Activated CD8-positive, alpha-beta T cell treated with anti-CD3 and anti-CD28 coated beads, Interleukin-2, amount 10 ng/mL, durations not matched to agents 7 days and 5 days (primary cell): ENCODE measurements around the gene GAD1. TPM values are rescaled to one million over a fixed set of nuclear protein-coding genes. Genes with fewer than 3 reads are reported as not detected.

ENCODE experiments used
- ATAC-seq: fragments of 150-1000 bp; cut with Tn5 transposase; one replicate; pipeline ENCODE4 v1.10.0; 2021; ENCODE audit warnings: moderate library complexity
- CTCF ChIA-PET: fragments of 350-600 bp; sonication (Branson Sonifier 250); formaldehyde crosslinking; loops from one replicate; lab custom pipeline; 2021; ENCODE audit warnings: antibody characterized with exemption; lab: Charles Lee
- POLR2A ChIA-PET: fragments of 350-600 bp; sonication (Branson Sonifier 250); formaldehyde crosslinking; loops from one replicate; lab custom pipeline; 2021; ENCODE audit warnings: antibody characterized with exemption; lab: Charles Lee
- DNase-seq: peaks from one replicate; pipeline ENCODE4 v3.0.0-alpha.2; 2020
- H3K27ac Mint-ChIP-seq: one replicate; pipeline ENCODE4 v1.8.0; 2021; ENCODE audit warnings: mild to moderate bottlenecking, mixed read lengths
- H3K27me3 Mint-ChIP-seq: one replicate; pipeline ENCODE4 v1.8.0; 2021; ENCODE audit warnings: low read depth, mixed read lengths
- H3K36me3 Mint-ChIP-seq: one replicate; pipeline ENCODE4 v1.8.0; 2021; ENCODE audit warnings: low read depth, mixed read lengths
- H3K4me1 Mint-ChIP-seq: one replicate; pipeline ENCODE4 v1.8.0; 2021; ENCODE audit warnings: low read depth, mixed read lengths
- H3K4me3 Mint-ChIP-seq: one replicate; pipeline ENCODE4 v1.8.0; 2021; ENCODE audit warnings: mild to moderate bottlenecking, mixed read lengths
- H3K9me3 Mint-ChIP-seq: one replicate; pipeline ENCODE4 v1.8.0; 2022; ENCODE audit warnings: mixed read lengths; ENCODE audit not compliant: insufficient read depth
- total RNA-seq, 2 experiments: library from RNA; stranded (reverse); gene quantifications; one replicate each; pipeline ENCODE4 v1.2.3, GENCODE V29; 2021

The GAD1 gene
- total RNA-seq, 2 experiments from 2014 or later = 1.6 to 2.2 TPM

DNA sequence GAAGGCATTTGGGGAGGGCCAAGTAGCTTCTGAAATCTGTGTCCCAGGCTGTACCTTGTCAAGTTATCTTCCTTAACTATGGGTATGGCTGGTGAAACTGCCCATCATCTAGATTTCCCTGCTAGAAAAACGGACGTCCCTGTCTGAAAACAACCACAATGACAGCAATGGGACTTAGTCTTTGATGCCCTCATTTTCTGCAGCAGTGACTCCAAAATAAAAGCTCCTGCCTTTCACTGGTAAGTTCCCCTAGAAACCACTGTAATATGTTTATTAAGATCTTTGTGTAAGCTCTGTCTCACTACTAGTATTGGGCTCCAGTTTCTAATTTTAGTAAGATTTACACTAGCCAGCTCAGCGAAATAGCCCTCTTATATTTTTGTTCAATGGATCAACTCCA lies 65.2 kb downstream of the GAD1 start:
- ChIA-PET POLR2A (interaction anchor here (1.5 kb wide), 1 partner anchor 47 kb away, joined by 3 read pairs; the partner anchor contains the start of gene GORASP2), CTCF (interaction anchor here (0.9 to 2.7 kb wide), 3 partner anchors 9 to 59 kb away, joined by 3 to 16 read pairs (median 4); no protein-coding TSS in a partner anchor)
- Mint-ChIP-seq H3K27me3 (peaks cover 25% of the 10 kb centered on the region), H3K4me3 (no peak overlapping the region), H3K4me1 (peaks cover 10% of the 10 kb centered on the region), H3K36me3 (no peaks in the 10 kb centered on the region), H3K27ac (no peak overlapping the region), H3K9me3 (no peaks in the 10 kb centered on the region)
- DNase-seq (no peak), ATAC-seq (no peak)

DNA sequence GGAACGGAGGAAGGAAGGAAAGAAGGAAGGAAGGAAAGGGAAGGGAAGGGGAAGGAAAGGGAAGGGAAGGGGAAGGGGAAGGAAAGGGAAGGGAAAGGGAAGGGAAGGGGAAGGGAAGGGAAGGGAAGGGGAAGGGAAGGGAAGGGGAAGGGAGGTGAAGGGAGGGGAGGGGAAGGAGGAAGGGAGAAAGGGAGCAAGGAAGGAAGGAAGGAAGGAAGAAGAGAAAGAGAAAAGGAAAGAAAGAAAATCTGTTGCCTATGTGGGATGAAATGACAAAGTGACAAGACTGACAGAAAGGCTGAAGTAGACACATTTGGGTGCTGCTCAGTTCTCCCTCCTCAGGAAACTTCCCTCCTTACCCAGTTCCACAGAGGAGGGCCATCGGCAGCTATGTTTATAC lies 66.1 kb downstream of the GAD1 start:
- Mint-ChIP-seq H3K9me3 (no peaks in the 10 kb centered on the region), H3K36me3 (no peaks in the 10 kb centered on the region), H3K27ac (no peak overlapping the region), H3K27me3 (peaks cover 29% of the 10 kb centered on the region), H3K4me1 (peaks cover 10% of the 10 kb centered on the region), H3K4me3 (no peak overlapping the region)
- DNase-seq (no peak), ATAC-seq (no peak)
- CTCF ChIA-PET = interaction anchor here (2.7 kb wide), 1 partner anchor 10 kb away, joined by 16 read pairs; no protein-coding TSS in a partner anchor
- POLR2A ChIA-PET = no interaction called here

DNA sequence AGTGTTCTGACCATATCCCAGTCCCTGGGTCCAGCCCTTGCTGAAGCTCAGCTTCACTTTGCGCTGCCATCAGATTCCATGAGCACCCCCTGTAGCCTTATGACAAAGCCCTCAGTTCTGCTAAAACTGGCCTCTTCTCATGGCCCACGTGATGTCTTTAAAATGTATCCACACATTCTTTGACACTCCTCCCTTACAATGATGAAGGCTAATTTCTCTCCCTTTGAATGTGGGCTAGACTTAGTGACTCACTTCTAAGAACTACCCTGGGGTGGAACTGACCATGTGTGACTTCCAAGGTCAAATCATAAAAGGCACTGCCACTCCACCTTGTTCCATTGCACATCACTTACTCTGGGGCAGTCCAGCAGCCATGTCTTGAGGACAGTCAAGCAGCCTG lies 67.0 kb downstream of the GAD1 start:
- peaks cover 32% of the 10 kb centered on the region for H3K27me3 Mint-ChIP-seq
- H3K4me1 Mint-ChIP-seq = peaks cover 2% of the 10 kb centered on the region
- ChIA-PET CTCF (interaction anchor here (3.3 kb wide), 1 partner anchor 10 kb away, joined by 21 read pairs; no protein-coding TSS in a partner anchor), POLR2A (no interaction called here)
- no peaks in the 10 kb centered on the region for H3K9me3 Mint-ChIP-seq
- no peak for ATAC-seq
- no peak overlapping the region for H3K4me3 Mint-ChIP-seq
- no peak for DNase-seq
- H3K27ac Mint-ChIP-seq = no peak overlapping the region
- no peaks in the 10 kb centered on the region for H3K36me3 Mint-ChIP-seq

DNA sequence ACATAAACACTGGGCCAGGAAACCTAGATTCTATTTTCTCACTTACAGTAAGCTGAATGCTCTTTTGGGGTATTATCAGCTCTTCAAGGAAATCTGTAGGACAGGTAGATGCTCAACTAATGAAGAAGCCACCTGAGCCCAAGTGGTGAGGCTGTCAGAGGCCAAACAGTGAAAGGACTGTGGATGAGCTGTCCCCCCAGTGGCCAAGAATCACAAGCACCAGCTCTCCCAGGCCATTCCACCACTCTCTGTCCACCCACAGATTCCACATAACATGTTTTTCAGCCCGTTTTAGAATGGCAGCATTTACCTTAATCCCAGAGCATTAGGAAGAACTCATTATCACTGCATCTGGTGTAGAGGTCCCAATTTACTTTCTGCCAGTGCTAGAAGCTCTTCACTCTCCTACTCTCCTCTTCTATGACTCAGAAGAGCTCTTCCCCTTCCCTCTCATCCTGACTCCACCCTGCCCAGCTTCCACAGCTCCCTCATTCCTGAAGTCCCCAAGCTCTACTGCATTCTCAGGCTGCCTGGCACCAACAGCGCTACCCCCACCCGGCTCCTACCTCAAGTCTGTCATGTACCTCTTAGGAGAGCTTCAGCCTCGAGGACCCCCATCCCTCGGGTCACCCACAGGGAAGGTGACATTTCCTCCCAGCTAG lies 68.6 kb downstream of the GAD1 start:
- ChIA-PET POLR2A (interaction anchor here (1.2 kb wide), 1 partner anchor 9 kb away, joined by 3 read pairs; no protein-coding TSS in a partner anchor), CTCF (interaction anchor here (0.6 to 3.3 kb wide), 2 partner anchors 12 to 39 kb away, joined by 4 to 21 read pairs; no protein-coding TSS in a partner anchor)
- H3K4me1 Mint-ChIP-seq = no peaks in the 10 kb centered on the region
- ATAC-seq (no peak), DNase-seq (no peak)
- H3K27ac Mint-ChIP-seq = no peak overlapping the region
- H3K4me3 Mint-ChIP-seq = no peak overlapping the region
- H3K27me3 Mint-ChIP-seq = peaks cover 33% of the 10 kb centered on the region
- H3K9me3 Mint-ChIP-seq = no peaks in the 10 kb centered on the region
- H3K36me3 Mint-ChIP-seq = no peaks in the 10 kb centered on the region

DNA sequence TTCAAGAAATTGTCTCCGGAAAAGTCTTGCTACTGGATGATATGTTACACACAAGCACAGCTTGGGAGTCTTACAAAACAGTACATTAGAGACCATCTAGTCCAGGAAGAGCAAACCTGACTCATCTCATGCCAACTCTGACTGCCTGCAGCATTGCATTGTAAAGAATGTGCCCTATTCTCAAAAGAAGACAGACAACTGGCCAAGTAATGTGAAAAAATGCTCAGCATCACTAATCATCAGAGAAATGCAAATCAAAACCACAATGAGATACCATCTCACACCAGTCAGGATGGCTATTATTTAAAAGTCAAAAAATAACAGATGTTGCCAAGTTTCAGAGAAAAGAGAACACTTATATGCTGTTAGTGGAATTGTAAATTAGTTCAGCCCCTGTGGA lies 69.7 kb downstream of the GAD1 start:
- DNase-seq = no peak
- Mint-ChIP-seq H3K27me3 (peaks cover 32% of the 10 kb centered on the region), H3K4me1 (no peaks in the 10 kb centered on the region), H3K36me3 (no peaks in the 10 kb centered on the region), H3K4me3 (no peak overlapping the region), H3K9me3 (no peaks in the 10 kb centered on the region), H3K27ac (no peak overlapping the region)
- POLR2A ChIA-PET = no interaction called here
- no peak for ATAC-seq
- CTCF ChIA-PET = interaction anchor here (3.3 kb wide), 1 partner anchor 13 kb away, joined by 21 read pairs; no protein-coding TSS in a partner anchor

DNA sequence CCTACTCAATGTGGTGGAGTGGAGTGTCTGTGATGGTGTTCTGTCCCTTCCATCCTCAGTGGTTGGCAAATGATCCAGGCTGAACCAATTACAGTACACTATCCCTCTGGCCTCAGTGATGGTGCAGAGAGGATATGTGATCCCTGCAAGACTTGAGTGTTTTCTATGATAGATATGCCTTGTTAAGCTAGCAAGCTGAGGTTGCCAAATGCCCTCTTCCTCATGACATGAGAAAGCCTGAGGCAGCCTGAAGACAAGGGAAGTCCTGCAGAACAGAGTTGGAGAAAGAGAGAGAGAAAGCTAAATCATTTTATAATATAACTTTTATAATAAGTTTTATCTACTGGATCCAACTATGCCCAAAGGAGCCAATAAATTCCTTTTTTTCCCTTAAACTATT lies 70.8 kb downstream of the GAD1 start:
- no peaks in the 10 kb centered on the region for H3K36me3 Mint-ChIP-seq
- ChIA-PET CTCF (no interaction called here), POLR2A (no interaction called here)
- no peaks in the 10 kb centered on the region for H3K4me1 Mint-ChIP-seq
- ATAC-seq (no peak), DNase-seq (no peak)
- H3K9me3 Mint-ChIP-seq = no peaks in the 10 kb centered on the region
- peaks cover 25% of the 10 kb centered on the region for H3K27me3 Mint-ChIP-seq
- H3K4me3 Mint-ChIP-seq = no peak overlapping the region
- H3K27ac Mint-ChIP-seq = no peak overlapping the region

DNA sequence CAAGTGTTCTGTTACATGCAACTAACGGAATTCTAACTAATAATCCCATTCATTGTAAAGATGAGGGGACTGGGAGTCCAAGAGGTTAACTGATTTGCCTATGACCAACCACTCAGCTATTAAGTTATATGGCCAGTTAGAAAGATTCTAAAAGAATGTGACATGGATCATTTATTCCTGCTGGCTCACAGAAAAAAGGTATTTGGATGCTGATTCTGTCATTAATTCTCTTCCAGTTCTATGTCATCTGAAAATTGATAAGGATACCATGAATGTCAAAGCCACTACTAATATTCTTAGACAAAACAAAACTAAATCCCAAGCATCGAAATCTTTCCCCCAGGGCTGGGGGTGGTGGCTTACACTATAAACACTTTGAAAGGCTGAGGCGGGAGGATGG lies 71.2 kb downstream of the GAD1 start:
- ChIA-PET POLR2A (no interaction called here), CTCF (no interaction called here)
- H3K27ac Mint-ChIP-seq = no peak overlapping the region
- H3K27me3 Mint-ChIP-seq = peaks cover 22% of the 10 kb centered on the region
- ATAC-seq = no peak
- H3K9me3 Mint-ChIP-seq = no peaks in the 10 kb centered on the region
- no peaks in the 10 kb centered on the region for H3K4me1 Mint-ChIP-seq
- no peak overlapping the region for H3K4me3 Mint-ChIP-seq
- no peak for DNase-seq
- no peaks in the 10 kb centered on the region for H3K36me3 Mint-ChIP-seq

DNA sequence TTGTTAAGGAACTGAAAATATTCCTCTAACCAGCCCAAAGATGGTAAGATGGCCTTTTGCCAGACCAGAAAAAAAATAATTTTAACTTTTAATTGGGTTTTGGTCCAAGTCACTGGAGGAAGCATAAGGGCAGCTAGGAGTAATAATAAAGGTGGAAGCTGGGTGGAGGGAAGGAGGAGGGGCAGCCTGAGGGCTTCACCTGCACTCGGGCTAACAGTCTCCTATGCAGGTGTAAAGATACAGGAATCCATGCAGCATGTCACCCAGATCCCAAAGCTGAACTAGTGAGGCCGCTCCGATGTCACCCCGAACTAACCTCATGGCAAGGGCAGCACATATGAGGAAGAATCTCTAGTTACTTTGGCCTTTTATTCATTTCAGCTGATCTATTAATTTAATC lies 75.2 kb downstream of the GAD1 start:
- CTCF ChIA-PET = interaction anchor here (2.1 kb wide), 1 partner anchor 19 kb away, joined by 10 read pairs; no protein-coding TSS in a partner anchor
- no peak overlapping the region for H3K27ac Mint-ChIP-seq
- peaks cover 29% of the 10 kb centered on the region for H3K27me3 Mint-ChIP-seq

DNA sequence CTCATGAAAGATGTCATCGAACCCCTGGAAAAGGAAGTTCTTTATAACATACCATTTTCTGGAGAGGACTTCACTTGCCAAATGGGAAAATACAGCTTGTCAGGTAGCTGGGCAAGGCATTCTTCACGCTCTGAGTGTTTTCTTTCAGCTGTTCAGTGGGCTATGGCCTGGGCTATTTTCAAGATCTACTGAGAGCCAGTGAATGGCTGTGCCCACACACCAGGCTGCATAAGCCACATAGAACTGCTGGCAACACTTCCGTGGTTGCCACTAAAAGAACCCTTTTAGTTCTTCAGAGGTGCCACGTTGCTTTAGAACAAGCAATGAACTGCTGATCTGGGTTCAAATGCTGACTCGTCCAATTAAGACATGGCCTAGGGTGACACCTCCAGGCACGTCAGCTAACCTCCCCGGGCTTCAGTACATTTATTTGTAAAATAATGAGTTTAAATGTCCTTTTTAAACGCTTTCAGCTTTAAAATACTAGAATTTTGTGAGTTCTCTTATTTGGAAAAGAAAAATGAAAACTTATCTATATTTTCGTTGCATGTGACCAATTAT lies 75.8 kb downstream of the GAD1 start:
- no peaks in the 10 kb centered on the region for H3K36me3 Mint-ChIP-seq
- no peaks in the 10 kb centered on the region for H3K9me3 Mint-ChIP-seq
- ATAC-seq (no peak), DNase-seq (no peak)
- no peaks in the 10 kb centered on the region for H3K4me1 Mint-ChIP-seq
- H3K27ac Mint-ChIP-seq = no peak overlapping the region
- peaks cover 28% of the 10 kb centered on the region for H3K27me3 Mint-ChIP-seq
- ChIA-PET CTCF (interaction anchor here (2.1 kb wide), 1 partner anchor 19 kb away, joined by 10 read pairs; no protein-coding TSS in a partner anchor), POLR2A (no interaction called here)
- H3K4me3 Mint-ChIP-seq = no peak overlapping the region

More for the DNA sequence above, 75.2 kb downstream of the GAD1 start:
- Mint-ChIP-seq H3K9me3 (no peaks in the 10 kb centered on the region), H3K4me3 (no peak overlapping the region), H3K36me3 (no peaks in the 10 kb centered on the region), H3K4me1 (no peaks in the 10 kb centered on the region)
- ATAC-seq (no peak), DNase-seq (no peak)
- POLR2A ChIA-PET = no interaction called here

DNA sequence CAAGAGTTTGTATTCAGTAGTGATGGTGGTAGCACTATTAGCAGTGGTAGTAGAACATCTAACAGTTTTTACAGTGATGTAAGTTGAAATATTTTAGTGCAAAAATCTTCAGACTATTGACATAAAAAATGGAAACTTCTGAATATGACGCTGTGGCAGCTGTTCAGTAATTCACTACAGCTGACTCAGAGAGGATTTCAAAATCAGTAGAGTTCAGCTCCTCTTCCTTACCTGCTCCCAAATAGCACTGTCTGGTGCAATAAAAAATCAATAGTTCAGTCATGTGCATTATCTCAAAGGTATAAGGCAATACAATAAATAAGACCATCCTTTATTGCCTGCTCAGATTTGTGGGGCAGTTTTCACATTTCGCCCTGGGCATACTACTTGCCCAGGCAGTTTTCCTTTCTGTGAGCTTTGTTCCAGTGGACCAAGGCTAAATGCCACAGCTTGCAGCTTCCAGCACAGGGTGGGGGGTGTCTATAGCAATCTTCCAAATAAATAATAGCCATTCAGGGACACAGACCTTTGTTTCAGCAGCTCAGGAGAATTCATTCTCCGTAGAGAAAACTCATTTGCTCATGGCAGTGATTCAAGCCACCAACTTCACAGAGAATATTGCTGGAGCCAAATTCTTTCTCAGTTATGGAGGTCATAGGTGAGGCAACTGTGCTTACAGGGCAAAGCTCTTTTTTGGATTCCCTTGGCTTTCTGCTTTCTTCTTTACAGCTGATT lies 78.5 kb downstream of the GAD1 start:
- ChIA-PET CTCF (interaction anchor here (1.7 to 2.9 kb wide), 2 partner anchors 22 to 34 kb away, joined by 5 to 8 read pairs; partner anchors contain the start of gene GORASP2), POLR2A (no interaction called here)
- no peaks in the 10 kb centered on the region for H3K36me3 Mint-ChIP-seq
- DNase-seq = no peak
- H3K4me3 Mint-ChIP-seq = no peak overlapping the region
- no peak for ATAC-seq
- no peaks in the 10 kb centered on the region for H3K9me3 Mint-ChIP-seq
- no peak overlapping the region for H3K27ac Mint-ChIP-seq
- peaks cover 24% of the 10 kb centered on the region for H3K27me3 Mint-ChIP-seq
- H3K4me1 Mint-ChIP-seq = no peaks in the 10 kb centered on the region

DNA sequence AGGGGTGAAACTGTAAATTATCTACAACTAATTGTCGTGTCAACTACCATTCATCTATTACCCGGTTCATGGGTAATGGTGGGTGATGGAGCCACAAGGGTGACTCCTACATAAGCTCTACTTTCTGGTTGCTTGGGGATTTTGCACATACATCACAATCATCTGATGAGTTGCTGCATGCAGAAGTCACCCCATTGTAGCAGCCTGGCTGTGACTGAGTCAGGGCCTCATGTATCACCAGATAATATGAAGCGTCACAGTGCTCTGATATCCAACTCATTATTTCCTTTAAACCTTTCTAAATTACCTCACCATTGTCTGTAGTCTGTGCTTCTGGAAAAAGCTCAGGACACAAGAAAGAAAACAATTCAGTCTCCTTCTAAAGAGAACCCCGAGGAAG lies 79.9 kb downstream of the GAD1 start:
- ATAC-seq = no peak
- Mint-ChIP-seq H3K27me3 (peaks cover 21% of the 10 kb centered on the region), H3K36me3 (no peaks in the 10 kb centered on the region), H3K9me3 (no peaks in the 10 kb centered on the region), H3K4me3 (no peak overlapping the region), H3K27ac (no peak overlapping the region), H3K4me1 (no peaks in the 10 kb centered on the region)
- ChIA-PET POLR2A (no interaction called here), CTCF (interaction anchor here (1.7 to 2.9 kb wide), 2 partner anchors 23 to 32 kb away, joined by 5 to 8 read pairs; partner anchors contain the start of gene GORASP2)
- DNase-seq = no peak
